Hepatocyte (in vitro differentiated cells): ENCODE measurements around the gene CERS1. TPM values are rescaled to one million over a fixed set of nuclear protein-coding genes. Genes with fewer than 3 reads are reported as not detected.

Source experiments
- DNase-seq: peaks from one replicate; pipeline ENCODE4 v3.0.0-alpha.2; 2016; ENCODE audit warnings: low spot score
- H2AFZ ChIP-seq: fragments of 200-600 bp; sonication (generic); 2 replicates; pipeline ENCODE4 v1.6.0; 2016; ENCODE audit warnings: antibody characterized with exemption, mild to moderate bottlenecking
- H3K27ac ChIP-seq: fragments of 200-600 bp; sonication (generic); 2 replicates; pipeline ENCODE4 v1.5.1; 2016; ENCODE audit warnings: mild to moderate bottlenecking
- H3K27me3 ChIP-seq: fragments of 200-600 bp; sonication (generic); 2 replicates; pipeline ENCODE4 v1.6.1; 2016
- H3K36me3 ChIP-seq: fragments of 200-600 bp; sonication (generic); replicated peaks from 2 replicates; pipeline ENCODE4 v1.5.1; 2016; ENCODE audit warnings: low read depth; ENCODE audit not compliant: insufficient read depth
- H3K4me1 ChIP-seq: fragments of 200-600 bp; sonication (generic); 2 replicates; pipeline ENCODE4 v1.5.1; 2016; ENCODE audit warnings: mild to moderate bottlenecking, moderate library complexity; ENCODE audit not compliant: insufficient read depth
- H3K4me2 ChIP-seq: fragments of 200-600 bp; sonication (generic); 2 replicates; pipeline ENCODE4 v1.6.0; 2016
- H3K4me3 ChIP-seq: fragments of 200-600 bp; sonication (generic); 2 replicates; pipeline ENCODE4 v1.5.1; 2016; ENCODE audit warnings: mild to moderate bottlenecking
- H3K79me2 ChIP-seq: fragments of 200-600 bp; sonication (generic); 2 replicates; pipeline ENCODE4 v1.6.0; 2017; ENCODE audit warnings: mild to moderate bottlenecking
- H3K9me2 ChIP-seq: fragments of 200-600 bp; sonication (generic); replicated peaks from 2 replicates; pipeline ENCODE4 v1.6.0; 2017; ENCODE audit warnings: mild to moderate bottlenecking; ENCODE audit not compliant: insufficient read depth
- H3K9me3 ChIP-seq: fragments of 200-600 bp; sonication (generic); 2 replicates; pipeline ENCODE4 v1.5.1; 2016; ENCODE audit warnings: low read depth, mild to moderate bottlenecking
- H4K20me1 ChIP-seq: fragments of 200-600 bp; sonication (generic); 2 replicates; pipeline ENCODE4 v1.6.0; 2016; ENCODE audit warnings: mild to moderate bottlenecking; ENCODE audit not compliant: insufficient read depth, poor library complexity, severe bottlenecking
- EZH2 ChIP-seq: fragments of 200-600 bp; sonication (generic); IDR thresholded peaks from 2 replicates; pipeline ENCODE4 v1.6.1; 2016; ENCODE audit warnings: antibody characterized with exemption, mild to moderate bottlenecking, borderline replicate concordance
- EZH2phosphoT487 ChIP-seq: fragments of 200-600 bp; sonication (generic); IDR thresholded peaks from one replicate; pipeline ENCODE4 v1.6.1; 2018; ENCODE audit warnings: antibody characterized with exemption, mild to moderate bottlenecking, low read depth, moderate library complexity; ENCODE audit not compliant: unreplicated experiment, severe bottlenecking
- WGBS: methylation state at CpG from one replicate; pipeline ENCODE4 v1.1.6; 2016; ENCODE audit warnings: low lambda C conversion rate; ENCODE audit errors: missing lambda C conversion rate; 5-methylcytosine and 5-hydroxymethylcytosine counted together
- polyA plus RNA-seq: library from polyadenylated mRNA; unstranded; fragments of >200 nt; fragmentation: Nextera tagmentation; extraction: Ambion mirVana; gene quantifications from 2 replicates; pipeline ENCODE4 v1.2.1, GENCODE V29; 2016
- total RNA-seq: library from RNA; depleted of rRNA; stranded (reverse); fragments of >200 nt; gene quantifications from 2 replicates; pipeline ENCODE4 v1.2.3, GENCODE V29; 2014
- TF ChIP-seq, protein P1 (sequence below): fragments of 200-600 bp; sonication (generic); IDR thresholded peaks from 2 replicates; pipeline ENCODE4 v1.5.1; 2016; ENCODE audit warnings: antibody characterized with exemption, mild to moderate bottlenecking; ENCODE audit not compliant: poor library complexity

The CERS1 gene
- total and polyA plus RNA-seq, 2 experiments from 2014 or later = 5.3 to 5.7 TPM

DNA sequence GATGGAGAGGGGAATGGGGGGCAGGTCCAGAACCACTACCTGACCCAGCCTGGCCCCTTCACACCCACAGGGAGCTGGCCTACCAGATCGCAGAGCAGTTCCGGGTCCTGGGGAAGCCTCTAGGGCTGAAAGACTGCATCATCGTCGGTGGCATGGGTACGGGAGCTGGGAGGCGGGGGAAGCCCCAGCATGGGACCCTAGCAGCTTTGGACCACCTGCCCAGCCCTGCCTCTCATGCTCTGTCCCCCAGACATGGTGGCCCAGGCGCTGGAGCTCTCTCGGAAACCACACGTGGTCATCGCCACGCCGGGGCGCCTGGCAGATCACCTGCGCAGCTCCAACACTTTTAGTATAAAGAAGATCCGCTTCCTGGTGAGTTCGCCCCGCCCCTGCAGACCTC, 25.6 kb upstream of the CERS1 start:
- Histone ChIP-seq H4K20me1 (peaks cover 4% of the 10 kb centered on the region), H3K4me2 (no peak overlapping the region), H3K4me1 (peaks cover 11% of the 10 kb centered on the region), H3K27me3 (no peaks in the 10 kb centered on the region), H3K9me3 (no peaks in the 10 kb centered on the region), H3K36me3 (no peaks in the 10 kb centered on the region), H3K27ac (no peak overlapping the region), H3K4me3 (no peak overlapping the region), H3K9me2 (no peaks in the 10 kb centered on the region), H3K79me2 (peaks cover 37% of the 10 kb centered on the region), H2AFZ (no peak overlapping the region)
- no peak for TF ChIP-seq EZH2
- no peak for TF ChIP-seq EZH2phosphoT487
- TF ChIP-seq, protein P1, sequence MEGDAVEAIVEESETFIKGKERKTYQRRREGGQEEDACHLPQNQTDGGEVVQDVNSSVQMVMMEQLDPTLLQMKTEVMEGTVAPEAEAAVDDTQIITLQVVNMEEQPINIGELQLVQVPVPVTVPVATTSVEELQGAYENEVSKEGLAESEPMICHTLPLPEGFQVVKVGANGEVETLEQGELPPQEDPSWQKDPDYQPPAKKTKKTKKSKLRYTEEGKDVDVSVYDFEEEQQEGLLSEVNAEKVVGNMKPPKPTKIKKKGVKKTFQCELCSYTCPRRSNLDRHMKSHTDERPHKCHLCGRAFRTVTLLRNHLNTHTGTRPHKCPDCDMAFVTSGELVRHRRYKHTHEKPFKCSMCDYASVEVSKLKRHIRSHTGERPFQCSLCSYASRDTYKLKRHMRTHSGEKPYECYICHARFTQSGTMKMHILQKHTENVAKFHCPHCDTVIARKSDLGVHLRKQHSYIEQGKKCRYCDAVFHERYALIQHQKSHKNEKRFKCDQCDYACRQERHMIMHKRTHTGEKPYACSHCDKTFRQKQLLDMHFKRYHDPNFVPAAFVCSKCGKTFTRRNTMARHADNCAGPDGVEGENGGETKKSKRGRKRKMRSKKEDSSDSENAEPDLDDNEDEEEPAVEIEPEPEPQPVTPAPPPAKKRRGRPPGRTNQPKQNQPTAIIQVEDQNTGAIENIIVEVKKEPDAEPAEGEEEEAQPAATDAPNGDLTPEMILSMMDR = no peak
- DNase-seq = no peak
- 97% methylated on average over 11 of the region's 17 CpGs for WGBS

DNA sequence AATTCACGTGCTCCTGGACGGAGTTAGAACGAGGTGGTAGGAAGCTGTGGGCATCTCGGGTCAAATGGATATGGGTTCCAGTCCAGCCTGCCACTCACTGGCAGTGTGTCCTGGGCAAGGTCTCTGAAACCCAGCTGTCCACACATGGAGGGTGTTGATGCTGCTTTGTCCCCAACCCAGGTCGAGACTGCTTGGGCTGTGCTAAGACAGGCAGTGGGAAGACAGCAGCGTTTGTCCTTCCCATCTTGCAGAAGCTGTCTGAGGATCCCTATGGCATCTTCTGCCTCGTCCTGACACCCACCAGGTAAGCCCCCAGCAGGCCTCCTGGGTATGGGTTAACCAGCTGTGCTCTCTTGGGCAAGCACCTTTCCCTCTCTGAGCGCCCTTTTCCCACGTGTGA, 24.4 kb upstream of the CERS1 start:
- 88% methylated on average over 9 of the region's 9 CpGs for WGBS
- Histone ChIP-seq H3K79me2 (peaks cover 49% of the 10 kb centered on the region), H3K27me3 (no peaks in the 10 kb centered on the region), H3K4me1 (peaks cover 11% of the 10 kb centered on the region), H3K4me3 (peak overlapping the region; percentile 41), H3K36me3 (no peaks in the 10 kb centered on the region), H3K9me2 (no peaks in the 10 kb centered on the region), H3K4me2 (peak overlapping the region; percentile 92), H3K27ac (no peak overlapping the region), H3K9me3 (no peaks in the 10 kb centered on the region), H2AFZ (no peak overlapping the region), H4K20me1 (peaks cover 10% of the 10 kb centered on the region)
- no peak for DNase-seq
- TF ChIP-seq EZH2phosphoT487 (no peak), EZH2 (no peak)
- TF ChIP-seq, protein P1 = no peak

DNA sequence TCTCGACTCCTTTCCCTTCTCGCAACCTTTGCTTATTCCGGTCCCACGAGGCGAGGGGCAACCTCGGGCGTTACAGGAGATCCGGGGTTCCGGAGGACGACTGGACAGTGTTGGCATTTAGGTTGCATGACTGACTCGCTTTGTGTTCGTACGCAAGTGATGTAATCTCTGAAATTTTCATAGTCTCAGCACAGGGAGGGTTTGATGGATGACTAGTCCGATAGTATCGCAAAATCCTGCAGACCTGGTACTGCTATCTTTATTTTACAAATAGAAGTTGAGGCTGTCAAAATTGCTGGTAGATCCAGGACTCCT, 23.9 kb upstream of the CERS1 start:
- H3K27ac ChIP-seq = no peak overlapping the region
- H3K4me1 ChIP-seq = peaks cover 11% of the 10 kb centered on the region
- 6% methylated on average over 15 of the region's 15 CpGs for WGBS

More for the DNA sequence above, 23.9 kb upstream of the CERS1 start:
- no peak for DNase-seq
- TF ChIP-seq EZH2 (no peak), EZH2phosphoT487 (no peak)
- TF ChIP-seq, protein P1 = no peak
- H4K20me1 ChIP-seq = peaks cover 10% of the 10 kb centered on the region
- peak overlapping the region; percentile 92 for H3K4me2 ChIP-seq
- no peaks in the 10 kb centered on the region for H3K9me2 ChIP-seq
- H3K4me3 ChIP-seq = peak overlapping the region; percentile 41
- H3K9me3 ChIP-seq = no peaks in the 10 kb centered on the region
- H3K27me3 ChIP-seq = no peaks in the 10 kb centered on the region
- H2AFZ ChIP-seq = no peak overlapping the region
- no peaks in the 10 kb centered on the region for H3K36me3 ChIP-seq
- H3K79me2 ChIP-seq = peaks cover 54% of the 10 kb centered on the region
